ENCODE data around the gene MYEOV.
A peak's percentile ranks its signal among the peaks of the same experiment; 100 is the strongest.

Gene MYEOV

GRCh38 chr11:69288883-69289242, 5.1 kb upstream of the MYEOV start:
- no peak for DNase-seq

GRCh38 chr11:69290806-69291205, 3.1 kb upstream of the MYEOV start:
- DNase-seq, result no peak

- no peak for DNase-seq
Measured at GRCh38 chr11:69291459-69292110, 2.4 kb upstream of the MYEOV start.

- DNase-seq, result peak; percentile 22
Measured at GRCh38 chr11:69292221-69292648, 1.7 kb upstream of the MYEOV start.

- no peak for DNase-seq
Measured at GRCh38 chr11:69293087-69293486, 868 bp upstream of the MYEOV start.

GRCh38 chr11:69294571-69295078, 670 bp downstream of the MYEOV start:
- DNase-seq, result no peak

GRCh38 chr11:69295079-69295994, 1.4 kb downstream of the MYEOV start:
- DNase-seq, result no peak

- DNase-seq, result peak; percentile 31
Measured at GRCh38 chr11:69295995-69296889, 2.3 kb downstream of the MYEOV start.

- peak; percentile 87 for DNase-seq
Measured at GRCh38 chr11:69296890-69297786, 3.2 kb downstream of the MYEOV start.

- peak; percentile 76 for DNase-seq
Measured at GRCh38 chr11:69297787-69298266, 3.9 kb downstream of the MYEOV start.

- DNase-seq, result no peak
Measured at GRCh38 chr11:69298267-69299022, 4.5 kb downstream of the MYEOV start.

GRCh38 chr11:69299023-69299461, 5.1 kb downstream of the MYEOV start:
- DNase-seq, result no peak

- no peak for DNase-seq
Measured at GRCh38 chr11:69299572-69299971, 5.6 kb downstream of the MYEOV start.

GRCh38 chr11:69300120-69301060, 6.4 kb downstream of the MYEOV start:
- no peak for DNase-seq

- DNase-seq, result no peak
Measured at GRCh38 chr11:69301081-69301454, 7.1 kb downstream of the MYEOV start.

GRCh38 chr11:69301455-69302401, 7.8 kb downstream of the MYEOV start:
- peak; percentile 60 for DNase-seq

- DNase-seq, result no peak
Measured at GRCh38 chr11:69302447-69303020, 8.6 kb downstream of the MYEOV start.

GRCh38 chr11:69303427-69303826, 9.5 kb downstream of the MYEOV start:
- DNase-seq, result no peak

Data from NK-92 treated with Interleukin-12 subunit alpha and Interleukin-12 subunit beta, amount 100 ng/mL, for 24 hours (cell line).